ENCODE results near the gene PGBD4. TPM values are rescaled to one million over a fixed set of nuclear protein-coding genes. Genes with fewer than 3 reads are reported as not detected.

PGBD4 gene
- total RNA-seq, 1 experiment from 2014 or later = 1.1 TPM

GRCh38 chr15:34132881-34133280, 31.0 kb downstream of the PGBD4 start (continued):
- TF ChIP-seq JUN (CRISPR knock-in tag; IDR thresholded peaks at IDR 0.05) (no peak), EMX1 (CRISPR knock-in tag; IDR thresholded peaks at IDR 0.05) (no peak), ATF1 (CRISPR knock-in tag; IDR thresholded peaks at IDR 0.05) (no peak)

DNA sequence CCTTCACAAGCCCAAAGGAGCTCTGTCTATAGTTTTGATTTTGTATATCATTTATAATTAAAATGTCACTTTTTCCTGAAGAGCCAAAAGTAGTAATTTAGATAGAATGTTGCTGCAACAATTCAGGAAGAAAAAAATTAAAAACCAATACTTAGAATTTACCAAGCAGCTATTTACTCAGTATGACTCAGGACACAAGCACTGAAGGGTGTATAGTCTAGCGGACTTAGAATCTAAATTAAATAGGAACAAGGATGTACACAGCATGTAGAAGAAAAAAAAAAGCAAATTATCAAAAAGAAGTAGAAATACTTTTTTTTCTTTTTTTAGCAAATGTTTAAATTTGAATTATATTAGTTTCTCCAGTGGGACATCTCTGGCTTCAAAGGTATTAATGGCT, 31.6 kb downstream of the PGBD4 start:
- no peaks in the 10 kb centered on the region for H3K9me3 Mint-ChIP-seq
- no peak for TF ChIP-seq ZNF416 (CRISPR knock-in tag; IDR thresholded peaks at IDR 0.05)
- no peak for TF ChIP-seq MXD4 (CRISPR knock-in tag; IDR thresholded peaks at IDR 0.05; ENCODE audit: borderline replicate concordance)
- TF ChIP-seq CBFB (CRISPR knock-in tag; IDR thresholded peaks at IDR 0.05; ENCODE audit: low read depth) = no peak
- no peak for TF ChIP-seq ATF1 (CRISPR knock-in tag; IDR thresholded peaks at IDR 0.05)
- no peak for TF ChIP-seq CDX4 (CRISPR knock-in tag; IDR thresholded peaks at IDR 0.05; ENCODE audit: borderline replicate concordance)
- TF ChIP-seq, protein P1, sequence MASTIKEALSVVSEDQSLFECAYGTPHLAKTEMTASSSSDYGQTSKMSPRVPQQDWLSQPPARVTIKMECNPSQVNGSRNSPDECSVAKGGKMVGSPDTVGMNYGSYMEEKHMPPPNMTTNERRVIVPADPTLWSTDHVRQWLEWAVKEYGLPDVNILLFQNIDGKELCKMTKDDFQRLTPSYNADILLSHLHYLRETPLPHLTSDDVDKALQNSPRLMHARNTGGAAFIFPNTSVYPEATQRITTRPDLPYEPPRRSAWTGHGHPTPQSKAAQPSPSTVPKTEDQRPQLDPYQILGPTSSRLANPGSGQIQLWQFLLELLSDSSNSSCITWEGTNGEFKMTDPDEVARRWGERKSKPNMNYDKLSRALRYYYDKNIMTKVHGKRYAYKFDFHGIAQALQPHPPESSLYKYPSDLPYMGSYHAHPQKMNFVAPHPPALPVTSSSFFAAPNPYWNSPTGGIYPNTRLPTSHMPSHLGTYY (CRISPR knock-in tag; IDR thresholded peaks at IDR 0.05) = no peak
- TF ChIP-seq ZNF263 (CRISPR knock-in tag; IDR thresholded peaks at IDR 0.05; ENCODE audit: low read depth) = no peak
- TF ChIP-seq PRRX2 (CRISPR knock-in tag; IDR thresholded peaks at IDR 0.05) = no peak
- TF ChIP-seq ZBTB21 (CRISPR knock-in tag; IDR thresholded peaks at IDR 0.05; ENCODE audit: borderline replicate concordance) = no peak
- TF ChIP-seq, protein P2, sequence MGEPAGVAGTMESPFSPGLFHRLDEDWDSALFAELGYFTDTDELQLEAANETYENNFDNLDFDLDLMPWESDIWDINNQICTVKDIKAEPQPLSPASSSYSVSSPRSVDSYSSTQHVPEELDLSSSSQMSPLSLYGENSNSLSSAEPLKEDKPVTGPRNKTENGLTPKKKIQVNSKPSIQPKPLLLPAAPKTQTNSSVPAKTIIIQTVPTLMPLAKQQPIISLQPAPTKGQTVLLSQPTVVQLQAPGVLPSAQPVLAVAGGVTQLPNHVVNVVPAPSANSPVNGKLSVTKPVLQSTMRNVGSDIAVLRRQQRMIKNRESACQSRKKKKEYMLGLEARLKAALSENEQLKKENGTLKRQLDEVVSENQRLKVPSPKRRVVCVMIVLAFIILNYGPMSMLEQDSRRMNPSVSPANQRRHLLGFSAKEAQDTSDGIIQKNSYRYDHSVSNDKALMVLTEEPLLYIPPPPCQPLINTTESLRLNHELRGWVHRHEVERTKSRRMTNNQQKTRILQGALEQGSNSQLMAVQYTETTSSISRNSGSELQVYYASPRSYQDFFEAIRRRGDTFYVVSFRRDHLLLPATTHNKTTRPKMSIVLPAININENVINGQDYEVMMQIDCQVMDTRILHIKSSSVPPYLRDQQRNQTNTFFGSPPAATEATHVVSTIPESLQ (CRISPR knock-in tag; IDR thresholded peaks at IDR 0.05) = no peak
- TF ChIP-seq, protein P3, sequence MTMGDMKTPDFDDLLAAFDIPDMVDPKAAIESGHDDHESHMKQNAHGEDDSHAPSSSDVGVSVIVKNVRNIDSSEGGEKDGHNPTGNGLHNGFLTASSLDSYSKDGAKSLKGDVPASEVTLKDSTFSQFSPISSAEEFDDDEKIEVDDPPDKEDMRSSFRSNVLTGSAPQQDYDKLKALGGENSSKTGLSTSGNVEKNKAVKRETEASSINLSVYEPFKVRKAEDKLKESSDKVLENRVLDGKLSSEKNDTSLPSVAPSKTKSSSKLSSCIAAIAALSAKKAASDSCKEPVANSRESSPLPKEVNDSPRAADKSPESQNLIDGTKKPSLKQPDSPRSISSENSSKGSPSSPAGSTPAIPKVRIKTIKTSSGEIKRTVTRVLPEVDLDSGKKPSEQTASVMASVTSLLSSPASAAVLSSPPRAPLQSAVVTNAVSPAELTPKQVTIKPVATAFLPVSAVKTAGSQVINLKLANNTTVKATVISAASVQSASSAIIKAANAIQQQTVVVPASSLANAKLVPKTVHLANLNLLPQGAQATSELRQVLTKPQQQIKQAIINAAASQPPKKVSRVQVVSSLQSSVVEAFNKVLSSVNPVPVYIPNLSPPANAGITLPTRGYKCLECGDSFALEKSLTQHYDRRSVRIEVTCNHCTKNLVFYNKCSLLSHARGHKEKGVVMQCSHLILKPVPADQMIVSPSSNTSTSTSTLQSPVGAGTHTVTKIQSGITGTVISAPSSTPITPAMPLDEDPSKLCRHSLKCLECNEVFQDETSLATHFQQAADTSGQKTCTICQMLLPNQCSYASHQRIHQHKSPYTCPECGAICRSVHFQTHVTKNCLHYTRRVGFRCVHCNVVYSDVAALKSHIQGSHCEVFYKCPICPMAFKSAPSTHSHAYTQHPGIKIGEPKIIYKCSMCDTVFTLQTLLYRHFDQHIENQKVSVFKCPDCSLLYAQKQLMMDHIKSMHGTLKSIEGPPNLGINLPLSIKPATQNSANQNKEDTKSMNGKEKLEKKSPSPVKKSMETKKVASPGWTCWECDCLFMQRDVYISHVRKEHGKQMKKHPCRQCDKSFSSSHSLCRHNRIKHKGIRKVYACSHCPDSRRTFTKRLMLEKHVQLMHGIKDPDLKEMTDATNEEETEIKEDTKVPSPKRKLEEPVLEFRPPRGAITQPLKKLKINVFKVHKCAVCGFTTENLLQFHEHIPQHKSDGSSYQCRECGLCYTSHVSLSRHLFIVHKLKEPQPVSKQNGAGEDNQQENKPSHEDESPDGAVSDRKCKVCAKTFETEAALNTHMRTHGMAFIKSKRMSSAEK (CRISPR knock-in tag; IDR thresholded peaks at IDR 0.05; ENCODE audit: borderline replicate concordance) = no peak
- TF ChIP-seq, protein P4, sequence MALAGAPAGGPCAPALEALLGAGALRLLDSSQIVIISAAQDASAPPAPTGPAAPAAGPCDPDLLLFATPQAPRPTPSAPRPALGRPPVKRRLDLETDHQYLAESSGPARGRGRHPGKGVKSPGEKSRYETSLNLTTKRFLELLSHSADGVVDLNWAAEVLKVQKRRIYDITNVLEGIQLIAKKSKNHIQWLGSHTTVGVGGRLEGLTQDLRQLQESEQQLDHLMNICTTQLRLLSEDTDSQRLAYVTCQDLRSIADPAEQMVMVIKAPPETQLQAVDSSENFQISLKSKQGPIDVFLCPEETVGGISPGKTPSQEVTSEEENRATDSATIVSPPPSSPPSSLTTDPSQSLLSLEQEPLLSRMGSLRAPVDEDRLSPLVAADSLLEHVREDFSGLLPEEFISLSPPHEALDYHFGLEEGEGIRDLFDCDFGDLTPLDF (CRISPR knock-in tag; IDR thresholded peaks at IDR 0.05) = no peak
- no peak for TF ChIP-seq SP1 (CRISPR knock-in tag; conservative IDR thresholded peaks at IDR 0.05)
- no peak for TF ChIP-seq SMAD3 (CRISPR knock-in tag; IDR thresholded peaks at IDR 0.05; ENCODE audit: borderline replicate concordance)
- TF ChIP-seq FOXJ3 (CRISPR knock-in tag; IDR thresholded peaks at IDR 0.05; ENCODE audit: borderline replicate concordance) = no peak
- TF ChIP-seq GRHL2 (CRISPR knock-in tag; IDR thresholded peaks at IDR 0.05; ENCODE audit: insufficient replicate concordance, severe bottlenecking) = no peak
- TF ChIP-seq, protein P5, sequence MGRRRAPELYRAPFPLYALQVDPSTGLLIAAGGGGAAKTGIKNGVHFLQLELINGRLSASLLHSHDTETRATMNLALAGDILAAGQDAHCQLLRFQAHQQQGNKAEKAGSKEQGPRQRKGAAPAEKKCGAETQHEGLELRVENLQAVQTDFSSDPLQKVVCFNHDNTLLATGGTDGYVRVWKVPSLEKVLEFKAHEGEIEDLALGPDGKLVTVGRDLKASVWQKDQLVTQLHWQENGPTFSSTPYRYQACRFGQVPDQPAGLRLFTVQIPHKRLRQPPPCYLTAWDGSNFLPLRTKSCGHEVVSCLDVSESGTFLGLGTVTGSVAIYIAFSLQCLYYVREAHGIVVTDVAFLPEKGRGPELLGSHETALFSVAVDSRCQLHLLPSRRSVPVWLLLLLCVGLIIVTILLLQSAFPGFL (CRISPR knock-in tag; IDR thresholded peaks at IDR 0.05; ENCODE audit: borderline replicate concordance) = no peak
- ChIA-PET CTCF (interaction anchor here (1.8 kb wide), 1 partner anchor 23 kb away, joined by 10 read pairs; no protein-coding TSS in a partner anchor), POLR2A (no interaction called here)
- H3K36me3 Mint-ChIP-seq = 0 out of 2 replicates have a peak, but pooled peaks cover 2% of the 10 kb centered on the region
- no peak for ATAC-seq
- H3K4me3 Mint-ChIP-seq = no peak overlapping the region
- H3K4me1 Mint-ChIP-seq = no peaks in the 10 kb centered on the region
- H3K27me3 Mint-ChIP-seq (ENCODE audit: low read depth) = no peaks in the 10 kb centered on the region
- no peak for DNase-seq (ENCODE audit: low spot score)
- H3K27ac Mint-ChIP-seq = no peak overlapping the region

Data from WTC11 (cell line).